IMR-90 (cell line): ENCODE results near the gene FERMT3. TPM values are rescaled to one million over a fixed set of nuclear protein-coding genes. Genes with fewer than 3 reads are reported as not detected.
A peak's percentile ranks its signal among the peaks of the same experiment; 100 is the strongest.

Experiments used
- ATAC-seq: fragments of 200-7000 bp; cut with Tn5 transposase; 2 replicates; pipeline ENCODE4 v1.9.1; 2020; ENCODE audit warnings: low read depth, mild to moderate bottlenecking, moderate library complexity
- BruUV-seq: library from RNA; stranded (reverse); fragments of 400-500 nt; replicated peaks from 2 replicates; lab custom pipeline; 2021; lab: Mats Ljungman, UMichigan
- CTCF ChIA-PET: fragments of 300-600 bp; formaldehyde crosslinking; extraction: SDS; loops from one replicate; lab custom pipeline; 2021; ENCODE audit warnings: antibody characterized with exemption; lab: Yijun Ruan, JAX
- POLR2A ChIA-PET: fragments of 300-600 bp; sonication (Branson Sonifier 250); formaldehyde crosslinking; loops from one replicate; lab custom pipeline; 2022; ENCODE audit warnings: antibody characterized with exemption; ENCODE audit not compliant: unreplicated experiment; lab: Charles Lee
- DNase-seq: peaks from one replicate; pipeline ENCODE4 v3.0.0; 2013
- H2AFZ ChIP-seq: replicated peaks from 2 replicates; pipeline ENCODE3; 2013; ENCODE audit warnings: low read length, mild to moderate bottlenecking; ENCODE audit not compliant: poor library complexity
- H2AK5ac ChIP-seq: 2 replicates; pipeline ENCODE4 v1.6.1; 2013; ENCODE audit warnings: low read depth, low read length, inconsistent platforms
- H2AK9ac ChIP-seq: replicated peaks from 2 replicates; pipeline ENCODE3; 2013; ENCODE audit warnings: mild to moderate bottlenecking, low read depth, low read length, moderate library complexity; ENCODE audit not compliant: poor library complexity
- H2BK120ac ChIP-seq: 2 replicates; pipeline ENCODE4 v1.6.1; 2013; ENCODE audit warnings: low read depth, low read length, inconsistent platforms
- H2BK15ac ChIP-seq: 3 replicates; pipeline ENCODE4 v1.6.1; 2013; ENCODE audit warnings: low read depth, low read length, inconsistent platforms
- H2BK20ac ChIP-seq: 2 replicates; pipeline ENCODE4 v1.6.1; 2013; ENCODE audit warnings: low read depth, mild to moderate bottlenecking, inconsistent platforms, low read length, moderate library complexity
- H2BK5ac ChIP-seq: 2 replicates; pipeline ENCODE4 v1.6.1; 2013; ENCODE audit warnings: mild to moderate bottlenecking, low read depth, low read length, inconsistent platforms; ENCODE audit not compliant: poor library complexity, severe bottlenecking
- H3K14ac ChIP-seq: replicated peaks from 2 replicates; pipeline ENCODE4 v1.6.1; 2013; ENCODE audit warnings: low read depth, low read length, inconsistent platforms
- H3K18ac ChIP-seq: 2 replicates; pipeline ENCODE4 v1.6.1; 2013; ENCODE audit warnings: low read depth, low read length, control low read depth
- H3K23ac ChIP-seq: 2 replicates; pipeline ENCODE4 v1.6.1; 2013; ENCODE audit warnings: low read depth, low read length, inconsistent platforms
- H3K27ac ChIP-seq: 2 replicates; pipeline ENCODE4 v1.5.1; 2013; ENCODE audit warnings: mild to moderate bottlenecking, control low read depth, low read length; ENCODE audit not compliant: insufficient read depth
- H3K27me3 ChIP-seq: 2 replicates; pipeline ENCODE4 v1.6.1; 2013; ENCODE audit warnings: low read length; ENCODE audit not compliant: control insufficient read depth, insufficient read depth
- H3K36me3 ChIP-seq: 2 replicates; pipeline ENCODE4 v1.6.1; 2013; ENCODE audit warnings: low read length, mixed read lengths; ENCODE audit not compliant: control insufficient read depth, insufficient read depth
- H3K4ac ChIP-seq: 2 replicates; pipeline ENCODE4 v1.6.1; 2013; ENCODE audit warnings: low read depth, low read length, inconsistent platforms
- H3K4me1 ChIP-seq: 2 replicates; pipeline ENCODE4 v1.6.1; 2013; ENCODE audit warnings: low read length, mixed read lengths; ENCODE audit not compliant: control insufficient read depth, insufficient read depth
- H3K4me2 ChIP-seq: 2 replicates; pipeline ENCODE4 v1.6.1; 2013; ENCODE audit warnings: low read depth, mild to moderate bottlenecking, control low read depth, low read length, moderate library complexity
- H3K4me3 ChIP-seq: 2 replicates; pipeline ENCODE4 v1.5.1; 2013; ENCODE audit warnings: low read depth, mild to moderate bottlenecking, control low read depth, low read length, moderate library complexity; ENCODE audit not compliant: insufficient read depth
- H3K56ac ChIP-seq: 2 replicates; pipeline ENCODE4 v1.6.1; 2013; ENCODE audit warnings: low read length, inconsistent platforms; ENCODE audit not compliant: insufficient read depth; ENCODE audit errors: extremely low read depth
- H3K79me1 ChIP-seq, 2 experiments: 2 replicates each; pipeline ENCODE4 v1.6.1; 2013; ENCODE audit warnings: low read length in 2 of 2, inconsistent platforms in 1 of 2, low read depth in 1 of 2
- H3K9ac ChIP-seq: 2 replicates; pipeline ENCODE4 v1.6.1; 2013; ENCODE audit warnings: low read depth, low read length, control low read depth
- H3K9me1 ChIP-seq: 2 replicates; pipeline ENCODE4 v1.6.1; 2013; ENCODE audit warnings: low read length, inconsistent platforms; ENCODE audit not compliant: insufficient read depth
- H3K9me3 ChIP-seq: 2 replicates; pipeline ENCODE4 v1.6.1; 2013; ENCODE audit warnings: low read length; ENCODE audit not compliant: control insufficient read depth, insufficient read depth
- H4K20me1 ChIP-seq: 2 replicates; pipeline ENCODE4 v1.6.1; 2013; ENCODE audit warnings: low read length, inconsistent platforms; ENCODE audit not compliant: insufficient read depth
- H4K5ac ChIP-seq: 2 replicates; pipeline ENCODE4 v1.6.1; 2013; ENCODE audit warnings: mild to moderate bottlenecking, low read depth, low read length, control low read depth
- H4K8ac ChIP-seq, 2 experiments: 2 replicates each; pipeline ENCODE4 v1.6.1; 2013; ENCODE audit warnings: low read depth in 2 of 2, low read length in 2 of 2, control low read depth in 1 of 2, inconsistent platforms in 1 of 2
- H4K91ac ChIP-seq: 2 replicates; pipeline ENCODE4 v1.6.1; 2013; ENCODE audit warnings: low read depth, low read length, inconsistent platforms; ENCODE audit not compliant: insufficient read depth
- CEBPB ChIP-seq: IDR thresholded peaks from 2 replicates; pipeline ENCODE4 v1.6.1; 2012; ENCODE audit warnings: low read depth, low read length, improper control_type of control experiment
- CHD1 ChIP-seq: IDR thresholded peaks from 2 replicates; pipeline ENCODE4 v1.6.1; 2012; ENCODE audit warnings: low read depth, low read length, improper control_type of control experiment
- NFE2L2 ChIP-seq: fragments of 150-350 bp; IDR thresholded peaks from 2 replicates; pipeline ENCODE4 v1.6.1; 2016; ENCODE audit warnings: low read depth, mild to moderate bottlenecking, low read length
- RFX5 ChIP-seq: IDR thresholded peaks from 2 replicates; pipeline ENCODE4 v1.8.0; 2012; ENCODE audit warnings: low read depth, mild to moderate bottlenecking, low read length, moderate library complexity
- USF2 ChIP-seq: fragments of 150-350 bp; IDR thresholded peaks from 2 replicates; pipeline ENCODE4 v1.6.1; 2017; ENCODE audit warnings: mild to moderate bottlenecking, antibody characterized with exemption, low read length, low read depth
- WGBS, 2 experiments: methylation state at CpG; one replicate each; pipeline versions ENCODE4 v1.1.5 to v1.1.7; 2013; ENCODE audit warnings: missing lambda C conversion rate in 2 of 2; ENCODE audit not compliant: insufficient read length in 1 of 2; ENCODE audit errors: extremely low coverage in 2 of 2; 5-methylcytosine and 5-hydroxymethylcytosine counted together
- dilution Hi-C: fragments of 300-500 bp; cut with HindIII; formaldehyde crosslinking; loops from one replicate; pipeline ENCODE4 v1.14.3; 2018; ENCODE audit warnings: low sequenced_read_pairs; ENCODE audit not compliant: unreplicated experiment
- in situ Hi-C: fragments of 300-500 bp; cut with MboI; formaldehyde crosslinking; loops from 3 replicates; pipeline ENCODE4 v1.14.3; 2019; ENCODE audit warnings: low sequenced_read_pairs, inconsistent platforms, mixed read lengths
- intact Hi-C: fragments of 100-400 bp; cut with micrococcal nuclease; formaldehyde crosslinking; loops from 2 replicates; pipeline ENCODE4 v1.10.0; 2022
- polyA plus RNA-seq, 3 experiments: library from polyadenylated mRNA; depleted of rRNA; stranded (reverse); fragments of >200 nt; gene quantifications; 2 replicates each; pipeline ENCODE4 v1.2.3, GENCODE V29; 2012; ENCODE audit warnings: low replicate concordance in 1 of 3
- total RNA-seq: library from RNA; depleted of rRNA; stranded (reverse); fragments of >200 nt; gene quantifications from 2 replicates; pipeline ENCODE4 v1.2.3, GENCODE V29; 2012

FERMT3 gene
- total and polyA plus RNA-seq, 2 of the 4 experiments (the other 2 are of a cell fraction) = 0.36 to 2.3 TPM

DNA sequence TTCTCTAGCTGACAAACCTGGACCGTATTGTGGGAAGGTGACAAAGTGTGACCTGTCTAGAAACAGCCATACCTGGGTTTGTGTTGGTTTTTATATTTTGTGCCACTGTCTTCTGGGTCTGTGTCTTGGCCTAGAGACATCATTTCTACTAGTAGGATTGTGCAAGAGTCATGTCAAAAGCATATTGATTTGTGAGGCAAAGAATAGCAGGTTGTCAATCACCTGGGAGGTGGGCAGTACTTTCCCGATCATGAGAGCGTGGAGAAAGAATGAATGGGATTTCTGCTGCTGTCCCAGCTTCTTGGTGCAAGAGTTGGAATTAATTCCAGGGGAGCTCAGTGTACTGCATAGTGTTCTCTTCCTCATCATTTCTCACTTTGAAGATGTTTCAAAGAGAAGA, 5.0 kb upstream of the FERMT3 start:
- Histone ChIP-seq H3K27ac (no peak overlapping the region), H3K14ac (no peak overlapping the region), H2AK9ac (no peak overlapping the region), H3K36me3 (peaks cover 70% of the 10 kb centered on the region), H2BK20ac (no peak overlapping the region), H3K4me1 (no peaks in the 10 kb centered on the region), H3K9me3 (no peaks in the 10 kb centered on the region), H2BK15ac (no peak overlapping the region), H2AFZ (no peak overlapping the region), H4K20me1 (peaks cover 13% of the 10 kb centered on the region; the same call in 1 of the 2 replicates), H2BK120ac (no peak overlapping the region), H3K79me1 (peaks cover 12 to 37% of the 10 kb centered on the region in 2 experiments; a peak in 3 of 4 replicates), H4K5ac (no peak overlapping the region), H3K27me3 (no peaks in the 10 kb centered on the region), H3K9ac (no peak overlapping the region), H3K4me3 (no peak overlapping the region), H3K4ac (no peak overlapping the region), H2AK5ac (no peak overlapping the region), H3K18ac (no peak overlapping the region), H3K56ac (no peak overlapping the region), H3K23ac (no peak overlapping the region), H4K91ac (no peak overlapping the region), H4K8ac (no peak overlapping the region), H3K9me1 (no peaks in the 10 kb centered on the region), H2BK5ac (no peak overlapping the region), H3K4me2 (no peak overlapping the region)
- CTCF ChIA-PET = no interaction called here
- WGBS, 2 experiments = no CpG with 5 or more reads among the region's 3 CpGs
- POLR2A ChIA-PET = interaction anchor here (0.6 kb wide), 1 partner anchor 16 kb away, joined by 7 read pairs; the partner anchor contains the start of gene STIP1
- dilution Hi-C loops = no loop called here
- BruUV-seq = no TSS peak
- no peak for ATAC-seq
- intact Hi-C loops = loop anchor here (10.0 kb wide), 1 partner anchor 453 kb away; no protein-coding TSS in a partner anchor
- DNase-seq = no peak
- in situ Hi-C loops = loop anchor here (5.0 kb wide), 1 partner anchor 101 kb away; the partner anchor contains the start of gene CATSPERZ
- TF ChIP-seq CHD1 (no peak), CEBPB (peak; percentile 58), NFE2L2 (no peak), USF2 (no peak), RFX5 (no peak)
